ENCODE measurements around the gene ZNF778. TPM values are rescaled to one million over a fixed set of nuclear protein-coding genes. Genes with fewer than 3 reads are reported as not detected.
"Not testable (repeated sequence)": the region's sequence is repeated elsewhere in the genome, so short reads cannot be mapped to it uniquely, and the experiment has no call there.

The ZNF778 gene
- total RNA-seq, 1 donor from 2014 or later: 35.5 TPM

DNA sequence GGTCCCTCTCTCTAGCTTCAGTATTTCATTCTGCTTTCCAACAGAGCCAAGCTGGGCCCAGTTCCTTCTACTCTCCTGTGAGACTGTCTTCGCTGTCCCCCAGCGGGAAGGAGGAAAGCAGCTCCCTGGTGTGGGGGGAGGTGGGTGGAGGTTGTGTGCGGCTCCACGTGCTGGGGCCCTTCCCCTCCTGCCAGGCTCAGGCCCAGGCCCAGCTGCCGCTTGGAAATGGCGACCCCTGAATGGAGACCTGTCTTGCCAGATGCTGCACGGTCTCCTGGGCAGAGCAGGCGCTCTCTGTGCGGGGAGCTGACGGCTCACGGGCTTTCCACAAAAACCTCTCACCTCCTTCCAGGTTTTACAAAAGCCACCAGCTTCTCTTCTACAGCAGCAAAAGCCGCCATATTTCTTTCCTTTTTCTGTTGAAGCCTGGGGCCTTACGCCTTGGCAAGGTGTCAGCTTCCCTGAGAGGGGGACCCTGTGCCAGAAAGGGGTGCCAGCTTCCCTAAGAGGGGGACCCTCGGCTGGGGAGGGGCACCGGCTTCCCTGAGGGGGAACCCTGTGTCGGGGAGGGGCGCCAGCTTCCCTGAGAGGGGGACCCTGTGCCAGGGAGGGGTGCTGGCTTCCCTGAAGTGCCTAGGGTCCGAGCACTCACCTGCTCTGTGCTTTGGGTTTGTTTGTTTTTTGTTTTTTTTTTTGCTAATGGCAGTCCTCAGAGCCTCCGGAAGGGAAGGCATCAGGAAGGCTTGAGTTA, 47.5 kb downstream of the ZNF778 start:
- TF ChIP-seq, protein P1, sequence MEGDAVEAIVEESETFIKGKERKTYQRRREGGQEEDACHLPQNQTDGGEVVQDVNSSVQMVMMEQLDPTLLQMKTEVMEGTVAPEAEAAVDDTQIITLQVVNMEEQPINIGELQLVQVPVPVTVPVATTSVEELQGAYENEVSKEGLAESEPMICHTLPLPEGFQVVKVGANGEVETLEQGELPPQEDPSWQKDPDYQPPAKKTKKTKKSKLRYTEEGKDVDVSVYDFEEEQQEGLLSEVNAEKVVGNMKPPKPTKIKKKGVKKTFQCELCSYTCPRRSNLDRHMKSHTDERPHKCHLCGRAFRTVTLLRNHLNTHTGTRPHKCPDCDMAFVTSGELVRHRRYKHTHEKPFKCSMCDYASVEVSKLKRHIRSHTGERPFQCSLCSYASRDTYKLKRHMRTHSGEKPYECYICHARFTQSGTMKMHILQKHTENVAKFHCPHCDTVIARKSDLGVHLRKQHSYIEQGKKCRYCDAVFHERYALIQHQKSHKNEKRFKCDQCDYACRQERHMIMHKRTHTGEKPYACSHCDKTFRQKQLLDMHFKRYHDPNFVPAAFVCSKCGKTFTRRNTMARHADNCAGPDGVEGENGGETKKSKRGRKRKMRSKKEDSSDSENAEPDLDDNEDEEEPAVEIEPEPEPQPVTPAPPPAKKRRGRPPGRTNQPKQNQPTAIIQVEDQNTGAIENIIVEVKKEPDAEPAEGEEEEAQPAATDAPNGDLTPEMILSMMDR (IDR thresholded peaks at IDR 0.05; ENCODE audit: unreplicated experiment): no peak
- Mint-ChIP-seq H3K36me3 (ENCODE audit: low read depth, unreplicated experiment) (peaks cover 15% of the 10 kb centered on the region), H3K4me1 (ENCODE audit: unreplicated experiment) (no peaks in the 10 kb centered on the region), H3K4me3 (ENCODE audit: unreplicated experiment) (no peak overlapping the region), H3K9me3 (ENCODE audit: unreplicated experiment) (no peaks in the 10 kb centered on the region), H3K27me3 (ENCODE audit: unreplicated experiment) (peaks cover 14% of the 10 kb centered on the region), H3K27ac (ENCODE audit: unreplicated experiment) (no peak overlapping the region)
- no peak for DNase-seq (ENCODE audit: low spot score)

DNA sequence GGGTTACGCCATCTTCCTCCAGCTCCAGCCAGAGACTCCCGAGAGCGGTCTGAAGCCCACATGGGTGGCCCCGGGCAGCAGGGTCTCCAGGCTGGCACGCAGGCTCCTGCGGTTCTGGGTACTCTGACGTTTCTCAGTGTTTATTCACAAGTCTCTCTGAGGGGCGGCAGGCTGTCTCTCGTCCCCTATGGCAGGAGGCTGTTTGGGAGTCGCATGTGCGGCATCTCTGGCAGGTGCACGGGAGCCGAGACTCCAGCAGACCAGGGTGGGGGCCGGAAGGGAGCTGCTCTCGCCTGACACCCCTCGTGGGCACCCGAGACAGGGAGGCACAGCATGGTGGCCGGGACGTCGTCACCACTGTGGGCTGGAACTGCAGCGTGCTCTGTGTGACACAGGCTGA, 48.1 kb downstream of the ZNF778 start:
- TF ChIP-seq, protein P1 (IDR thresholded peaks at IDR 0.05; ENCODE audit: unreplicated experiment): no peak
- Mint-ChIP-seq H3K36me3 (ENCODE audit: low read depth, unreplicated experiment) (peaks cover 15% of the 10 kb centered on the region), H3K27ac (ENCODE audit: unreplicated experiment) (no peak overlapping the region), H3K27me3 (ENCODE audit: unreplicated experiment) (peaks cover 13% of the 10 kb centered on the region), H3K4me3 (ENCODE audit: unreplicated experiment) (no peak overlapping the region), H3K9me3 (ENCODE audit: unreplicated experiment) (no peaks in the 10 kb centered on the region), H3K4me1 (ENCODE audit: unreplicated experiment) (no peaks in the 10 kb centered on the region)
- DNase-seq (ENCODE audit: low spot score): no peak

DNA sequence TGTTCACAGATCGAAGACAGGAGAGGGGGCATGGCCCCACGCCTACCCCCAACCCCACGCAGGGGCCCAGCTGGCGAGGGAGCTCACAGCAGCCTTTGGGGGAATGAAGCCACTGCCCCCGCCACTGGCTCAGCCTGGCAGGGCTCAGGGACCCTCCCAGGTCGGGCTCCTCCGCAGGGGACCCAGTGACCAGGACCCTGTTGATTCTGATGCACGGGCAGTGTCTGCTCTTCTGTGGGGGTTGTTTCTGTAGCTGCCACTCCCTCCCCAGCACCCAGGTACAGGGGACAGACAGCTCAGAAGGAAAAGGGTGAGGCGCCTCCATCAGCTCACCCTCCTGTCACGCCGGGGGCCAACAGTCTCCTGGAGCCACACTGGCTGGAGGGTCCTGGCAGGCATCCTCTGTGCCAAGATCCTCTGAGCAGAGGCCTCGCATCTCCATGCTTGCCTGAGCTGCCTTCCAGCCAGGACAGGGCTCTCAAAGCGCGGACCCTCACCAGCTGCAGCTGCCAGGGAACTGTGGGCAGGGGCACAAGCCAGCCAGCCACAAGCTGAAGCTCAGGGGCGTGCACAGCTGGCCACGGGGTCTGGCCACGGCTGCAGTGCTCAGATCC, 49.1 kb downstream of the ZNF778 start:
- no peak for DNase-seq (ENCODE audit: low spot score)
- Mint-ChIP-seq H3K27ac (ENCODE audit: unreplicated experiment) (no peak overlapping the region), H3K27me3 (ENCODE audit: unreplicated experiment) (peaks cover 17% of the 10 kb centered on the region), H3K36me3 (ENCODE audit: low read depth, unreplicated experiment) (peaks cover 17% of the 10 kb centered on the region), H3K4me3 (ENCODE audit: unreplicated experiment) (no peak overlapping the region), H3K4me1 (ENCODE audit: unreplicated experiment) (no peaks in the 10 kb centered on the region), H3K9me3 (ENCODE audit: unreplicated experiment) (no peaks in the 10 kb centered on the region)
- TF ChIP-seq, protein P1 (IDR thresholded peaks at IDR 0.05; ENCODE audit: unreplicated experiment): no peak

DNA sequence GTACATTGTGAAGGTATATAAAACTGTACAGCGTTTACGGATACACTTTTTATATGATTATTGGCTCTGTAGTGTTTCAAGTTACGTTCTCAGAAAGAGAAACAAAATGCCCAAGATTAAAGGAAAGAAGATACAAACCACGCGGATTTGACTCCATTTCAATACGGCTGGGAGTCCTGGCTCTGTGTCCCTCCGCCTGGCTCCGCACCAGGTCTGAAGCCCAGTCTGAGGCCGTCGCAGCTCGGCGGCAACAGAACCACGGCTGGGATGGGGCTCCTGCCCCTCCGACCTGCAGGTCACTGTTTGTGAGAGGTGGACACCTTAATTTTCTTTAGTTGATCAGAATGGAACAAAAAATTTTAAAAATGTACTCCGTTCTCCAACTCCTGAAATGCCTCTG, 50.2 kb downstream of the ZNF778 start:
- not testable (repeated sequence) for H3K27ac Mint-ChIP-seq (ENCODE audit: unreplicated experiment); H3K4me1 Mint-ChIP-seq (ENCODE audit: unreplicated experiment); DNase-seq (ENCODE audit: low spot score); H3K9me3 Mint-ChIP-seq (ENCODE audit: unreplicated experiment); H3K4me3 Mint-ChIP-seq (ENCODE audit: unreplicated experiment)
- peaks cover 16% of the 10 kb centered on the region for H3K27me3 Mint-ChIP-seq (ENCODE audit: unreplicated experiment)
- peaks cover 26% of the 10 kb centered on the region for H3K36me3 Mint-ChIP-seq (ENCODE audit: low read depth, unreplicated experiment)

DNA sequence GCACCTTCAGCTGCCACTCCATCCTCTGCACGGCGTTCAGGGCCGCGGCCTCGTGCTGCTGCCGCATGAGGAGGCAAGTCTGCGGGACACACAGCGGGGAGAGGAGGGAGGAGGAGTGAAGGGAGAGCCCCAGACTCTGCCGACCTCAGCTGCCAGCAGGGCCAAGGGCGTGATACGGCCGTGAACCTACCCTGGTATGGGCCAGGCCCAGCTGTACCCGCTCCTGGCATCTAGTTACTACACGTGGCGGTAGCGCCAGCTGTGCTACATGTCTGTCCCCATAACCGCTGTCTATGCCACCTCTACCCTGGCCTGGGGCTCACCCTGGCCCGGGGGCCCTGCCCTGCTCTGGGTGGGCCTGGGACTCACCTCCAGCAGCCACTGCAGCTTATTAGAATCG, 51.1 kb downstream of the ZNF778 start:
- H3K4me3 Mint-ChIP-seq (ENCODE audit: unreplicated experiment): no peak overlapping the region
- TF ChIP-seq, protein P1 (IDR thresholded peaks at IDR 0.05; ENCODE audit: unreplicated experiment): no peak
- H3K27me3 Mint-ChIP-seq (ENCODE audit: unreplicated experiment): peaks cover 20% of the 10 kb centered on the region
- peaks cover 34% of the 10 kb centered on the region for H3K36me3 Mint-ChIP-seq (ENCODE audit: low read depth, unreplicated experiment)
- no peak overlapping the region for H3K27ac Mint-ChIP-seq (ENCODE audit: unreplicated experiment)
- DNase-seq (ENCODE audit: low spot score): no peak
- H3K4me1 Mint-ChIP-seq (ENCODE audit: unreplicated experiment): no peaks in the 10 kb centered on the region
- no peaks in the 10 kb centered on the region for H3K9me3 Mint-ChIP-seq (ENCODE audit: unreplicated experiment)
